Activated T-helper 2 cell treated with anti-CD3 and anti-CD28 coated beads, Interferon-gamma antibody, Interleukin-2, Interleukin-4, amounts not matched to agents 10 μg/mL and 5 μg/mL and 100 μg/mL, durations not matched to agents 14 hours and 24 hours and 36 hours (primary cell): ENCODE data around the gene FOXF1. TPM values are rescaled to one million over a fixed set of nuclear protein-coding genes. Genes with fewer than 3 reads are reported as not detected.
A peak's percentile ranks its signal among the peaks of the same experiment; 100 is the strongest.

ENCODE experiments used
- DNase-seq: peaks from one replicate; pipeline ENCODE4 v3.0.0; 2021; ENCODE audit warnings: low spot score
- H3K27ac Mint-ChIP-seq: one replicate; pipeline ENCODE4 v1.8.0; 2021; ENCODE audit warnings: mixed read lengths
- H3K27me3 Mint-ChIP-seq: one replicate; pipeline ENCODE4 v1.8.0; 2021; ENCODE audit warnings: low read depth, mixed read lengths
- H3K36me3 Mint-ChIP-seq: one replicate; pipeline ENCODE4 v1.8.0; 2021; ENCODE audit warnings: low read depth, mixed read lengths
- H3K4me1 Mint-ChIP-seq: one replicate; pipeline ENCODE4 v1.8.0; 2021; ENCODE audit warnings: low read depth, mixed read lengths
- H3K4me3 Mint-ChIP-seq: one replicate; pipeline ENCODE4 v1.8.0; 2021; ENCODE audit warnings: low read depth, mild to moderate bottlenecking, moderate library complexity, mixed read lengths
- H3K9me3 Mint-ChIP-seq: one replicate; pipeline ENCODE4 v1.8.0; 2021; ENCODE audit warnings: mixed read lengths
- intact Hi-C: fragments of 100-400 bp; cut with micrococcal nuclease; formaldehyde crosslinking; loops from one replicate; pipeline ENCODE4 v1.15.1; 2023
- total RNA-seq: library from RNA; stranded (reverse); gene quantifications from 2 replicates; pipeline ENCODE4 v1.2.3, GENCODE V29; 2022

FOXF1 gene
- total RNA-seq, 1 donor from 2014 or later = not detected

GRCh38 chr16:86542756-86543750 is 32.7 kb downstream of the FOXF1 start:
- no peak for DNase-seq
- no peaks in the 10 kb centered on the region for H3K4me1 Mint-ChIP-seq
- intact Hi-C loops = no loop called here
- H3K4me3 Mint-ChIP-seq = no peak overlapping the region
- H3K27me3 Mint-ChIP-seq = no peaks in the 10 kb centered on the region
- peaks cover 66% of the 10 kb centered on the region for H3K36me3 Mint-ChIP-seq
- no peak overlapping the region for H3K27ac Mint-ChIP-seq
- no peaks in the 10 kb centered on the region for H3K9me3 Mint-ChIP-seq

DNA sequence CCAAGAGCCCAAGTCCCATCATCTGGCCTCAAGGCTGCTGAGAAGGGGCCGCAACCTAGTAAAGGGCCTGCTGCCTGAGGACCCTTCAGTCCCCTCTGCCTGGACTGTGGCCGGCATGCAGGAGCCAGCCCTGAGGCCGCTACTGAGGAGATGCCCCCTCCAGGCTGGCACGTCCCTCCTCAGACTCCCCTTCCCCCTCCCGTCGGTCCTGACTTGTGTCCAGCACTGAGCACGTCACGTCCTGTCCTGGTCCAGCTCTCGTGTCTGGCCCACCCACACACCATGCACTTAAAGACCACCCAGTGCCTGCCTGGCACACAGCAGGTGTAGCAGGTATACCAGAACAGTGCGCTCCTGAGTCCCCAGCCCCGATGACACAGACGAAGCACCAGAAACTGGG is 35.2 kb downstream of the FOXF1 start:
- H3K4me3 Mint-ChIP-seq = no peak overlapping the region
- peaks cover 13% of the 10 kb centered on the region for H3K4me1 Mint-ChIP-seq
- H3K9me3 Mint-ChIP-seq = no peaks in the 10 kb centered on the region
- H3K36me3 Mint-ChIP-seq = peaks cover 63% of the 10 kb centered on the region
- intact Hi-C loops = no loop called here
- no peaks in the 10 kb centered on the region for H3K27me3 Mint-ChIP-seq
- DNase-seq = no peak
- H3K27ac Mint-ChIP-seq = no peak overlapping the region

DNA sequence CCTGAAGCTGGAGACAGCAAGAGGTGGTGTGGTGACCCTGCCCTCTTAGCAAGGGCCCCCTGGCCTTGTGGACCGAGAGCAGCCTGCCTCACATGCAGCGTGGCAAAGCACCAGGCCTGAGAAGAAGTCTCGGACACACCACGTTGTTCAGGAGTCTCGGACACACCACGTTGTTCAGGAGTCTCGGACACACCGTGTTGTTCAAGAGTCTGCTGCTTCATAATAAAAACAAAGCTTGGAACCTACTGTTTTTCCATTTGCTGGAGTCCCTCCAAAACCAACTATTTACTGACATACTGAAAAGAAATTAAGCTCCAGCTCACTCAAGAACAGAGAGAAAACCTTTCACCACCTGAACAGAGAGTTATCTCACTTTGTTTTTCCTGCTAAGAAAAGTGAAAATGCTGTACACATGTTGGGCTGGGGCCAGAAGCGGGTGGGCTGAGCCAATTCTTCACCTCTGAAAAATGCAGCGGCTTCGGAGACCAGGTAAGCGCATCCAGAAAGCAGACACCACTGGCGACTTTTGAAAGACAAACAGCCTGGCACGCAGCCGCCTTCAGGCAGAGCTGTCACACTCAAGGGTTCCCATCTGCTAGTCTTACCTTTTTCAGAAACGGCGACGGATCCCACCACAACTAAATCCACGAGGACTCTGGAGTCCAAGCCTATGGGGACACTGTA is 35.8 kb downstream of the FOXF1 start:
- Mint-ChIP-seq H3K9me3 (no peaks in the 10 kb centered on the region), H3K36me3 (peaks cover 61% of the 10 kb centered on the region), H3K4me3 (no peak overlapping the region), H3K4me1 (peaks cover 18% of the 10 kb centered on the region), H3K27me3 (no peaks in the 10 kb centered on the region), H3K27ac (no peak overlapping the region)
- intact Hi-C loops = no loop called here
- no peak for DNase-seq

DNA sequence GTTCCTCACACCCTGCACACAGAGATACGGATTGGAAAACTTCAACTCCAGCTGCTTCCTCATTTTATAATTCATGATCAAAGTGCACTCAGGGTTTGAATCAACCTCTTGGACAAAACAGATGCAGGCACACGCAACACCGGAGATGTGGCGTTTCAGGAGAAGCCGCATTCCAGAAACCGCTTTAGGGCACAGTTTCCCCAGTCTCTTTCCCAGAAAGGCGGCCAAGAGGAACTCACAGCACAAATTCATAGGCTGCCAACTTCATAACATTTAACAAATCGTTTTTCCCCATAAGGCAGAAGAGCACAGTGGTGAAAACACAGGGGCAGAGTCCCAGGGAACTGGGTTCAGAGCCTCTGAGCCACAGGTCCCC is 36.3 kb downstream of the FOXF1 start:
- peaks cover 22% of the 10 kb centered on the region for H3K4me1 Mint-ChIP-seq
- intact Hi-C loops = no loop called here
- no peaks in the 10 kb centered on the region for H3K9me3 Mint-ChIP-seq
- no peak overlapping the region for H3K4me3 Mint-ChIP-seq
- DNase-seq = no peak
- no peaks in the 10 kb centered on the region for H3K27me3 Mint-ChIP-seq
- peaks cover 61% of the 10 kb centered on the region for H3K36me3 Mint-ChIP-seq
- no peak overlapping the region for H3K27ac Mint-ChIP-seq

DNA sequence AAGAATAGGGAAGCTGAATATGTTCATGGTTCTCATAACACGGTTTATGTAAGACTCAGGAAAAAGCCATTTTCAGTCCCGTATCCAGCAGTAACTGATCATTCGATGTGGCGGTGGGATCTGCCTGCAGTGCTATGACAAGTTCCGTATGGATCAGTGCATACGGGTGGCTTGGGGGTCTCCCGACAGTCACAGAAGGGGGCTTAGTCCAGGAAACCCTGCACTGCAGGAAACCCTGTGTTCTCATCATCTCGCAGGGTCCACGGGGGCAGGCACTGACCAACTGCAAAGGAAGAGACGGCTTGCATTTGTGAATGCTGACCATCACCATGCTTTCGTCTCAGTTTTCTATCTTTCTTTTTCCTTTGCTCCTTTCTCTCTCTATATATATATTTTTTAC is 37.0 kb downstream of the FOXF1 start:
- Mint-ChIP-seq H3K4me3 (no peak overlapping the region), H3K27me3 (no peaks in the 10 kb centered on the region), H3K27ac (no peak overlapping the region), H3K4me1 (peaks cover 22% of the 10 kb centered on the region), H3K36me3 (peaks cover 60% of the 10 kb centered on the region), H3K9me3 (no peaks in the 10 kb centered on the region)
- intact Hi-C loops = no loop called here
- no peak for DNase-seq

DNA sequence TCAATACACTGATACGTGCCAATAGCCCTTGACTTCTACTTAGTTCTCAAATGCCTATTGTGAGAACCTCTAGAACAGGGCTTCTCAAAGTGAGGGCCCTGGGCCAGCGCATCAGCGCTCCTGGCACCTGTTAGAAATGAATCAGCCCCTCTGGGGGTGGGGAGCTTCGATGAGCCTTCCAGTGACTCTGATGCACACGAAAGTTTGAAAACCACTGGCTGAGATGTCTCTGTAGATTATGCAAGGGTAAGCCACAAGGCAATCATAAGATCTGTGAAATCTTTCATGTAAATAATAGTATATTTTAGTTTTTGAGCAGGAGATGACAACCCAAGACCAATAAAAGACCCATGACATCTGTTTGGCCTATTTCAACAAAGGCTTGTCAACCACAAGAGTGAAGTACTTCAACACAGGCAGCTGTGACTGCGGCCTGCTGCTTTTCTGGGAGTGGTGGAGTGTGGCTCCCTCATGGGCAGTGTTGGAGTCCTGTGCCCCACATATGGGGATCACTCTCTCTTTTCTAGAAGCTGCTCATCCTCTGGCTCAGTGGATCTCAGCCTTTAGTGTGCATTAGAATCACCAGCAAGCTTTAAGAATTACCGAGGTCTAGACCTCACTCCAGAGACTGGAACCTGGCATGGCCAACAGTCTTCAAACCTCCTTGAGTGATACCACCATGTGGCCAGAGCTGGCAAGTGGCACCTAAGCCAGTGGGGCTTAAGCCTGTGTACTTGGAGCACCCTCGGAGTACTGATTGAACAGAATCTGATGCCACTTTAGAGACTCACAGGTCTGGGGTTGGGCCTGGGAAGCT is 39.0 kb downstream of the FOXF1 start:
- H3K27ac Mint-ChIP-seq = peak overlapping the region; percentile 53
- H3K4me3 Mint-ChIP-seq = no peak overlapping the region
- H3K9me3 Mint-ChIP-seq = no peaks in the 10 kb centered on the region
- H3K4me1 Mint-ChIP-seq = peaks cover 32% of the 10 kb centered on the region
- peaks cover 60% of the 10 kb centered on the region for H3K36me3 Mint-ChIP-seq
- H3K27me3 Mint-ChIP-seq = no peaks in the 10 kb centered on the region
- DNase-seq = peak; percentile 40
- intact Hi-C loops = no loop called here

GRCh38 chr16:86549893-86550190 is 39.5 kb downstream of the FOXF1 start:
- intact Hi-C loops = loop anchor here (10.0 kb wide), 1 partner anchor 835 kb away; the partner anchor contains the start of gene FBXO31
- Mint-ChIP-seq H3K9me3 (no peaks in the 10 kb centered on the region), H3K4me1 (peaks cover 32% of the 10 kb centered on the region), H3K36me3 (peaks cover 55% of the 10 kb centered on the region), H3K27me3 (no peaks in the 10 kb centered on the region), H3K27ac (no peak overlapping the region), H3K4me3 (no peak overlapping the region)
- no peak for DNase-seq

- intact Hi-C loops = loop anchor here (10.0 kb wide), 1 partner anchor 835 kb away; the partner anchor contains the start of gene FBXO31
- Mint-ChIP-seq H3K4me1 (peaks cover 32% of the 10 kb centered on the region), H3K36me3 (peaks cover 53% of the 10 kb centered on the region), H3K4me3 (no peak overlapping the region), H3K27me3 (no peaks in the 10 kb centered on the region), H3K27ac (no peak overlapping the region), H3K9me3 (no peaks in the 10 kb centered on the region)
- no peak for DNase-seq
These were observed 40.0 kb downstream of the FOXF1 start for GRCh38 chr16:86550281-86550680.

- peaks cover 27% of the 10 kb centered on the region for H3K36me3 Mint-ChIP-seq
- no peak for DNase-seq
- peaks cover 37% of the 10 kb centered on the region for H3K4me1 Mint-ChIP-seq
- peaks cover 3% of the 10 kb centered on the region for H3K27me3 Mint-ChIP-seq
- no peak overlapping the region for H3K27ac Mint-ChIP-seq
- intact Hi-C loops = loop anchor here (10.0 kb wide), 1 partner anchor 831 kb away; the partner anchor contains the start of gene FBXO31
- no peaks in the 10 kb centered on the region for H3K9me3 Mint-ChIP-seq
- H3K4me3 Mint-ChIP-seq = peak overlapping the region; percentile 86
These were observed 43.0 kb downstream of the FOXF1 start for GRCh38 chr16:86553356-86553755.

DNA sequence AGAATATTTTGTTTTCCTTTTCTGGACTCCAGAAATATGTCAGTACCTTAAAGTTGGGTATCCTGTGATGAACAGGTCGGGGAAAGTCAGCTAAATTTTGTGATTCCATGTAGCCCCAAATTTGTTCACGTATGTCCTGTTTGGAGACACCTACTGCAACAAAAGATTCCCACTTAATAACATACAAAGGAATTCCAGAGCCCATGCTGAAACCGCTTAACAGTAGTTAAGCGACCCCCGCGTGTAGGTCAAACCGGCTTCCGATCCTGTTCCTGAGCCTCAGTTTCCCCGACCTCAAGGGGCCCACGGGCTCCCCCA is 44.2 kb downstream of the FOXF1 start:
- Mint-ChIP-seq H3K27me3 (peaks cover 6% of the 10 kb centered on the region), H3K4me3 (peak overlapping the region; percentile 86), H3K4me1 (peaks cover 28% of the 10 kb centered on the region), H3K36me3 (peaks cover 26% of the 10 kb centered on the region), H3K9me3 (no peaks in the 10 kb centered on the region), H3K27ac (peak overlapping the region; percentile 93)
- intact Hi-C loops = loop anchor here (10.0 kb wide), 1 partner anchor 830 kb away; the partner anchor contains the start of gene FBXO31
- no peak for DNase-seq

DNA sequence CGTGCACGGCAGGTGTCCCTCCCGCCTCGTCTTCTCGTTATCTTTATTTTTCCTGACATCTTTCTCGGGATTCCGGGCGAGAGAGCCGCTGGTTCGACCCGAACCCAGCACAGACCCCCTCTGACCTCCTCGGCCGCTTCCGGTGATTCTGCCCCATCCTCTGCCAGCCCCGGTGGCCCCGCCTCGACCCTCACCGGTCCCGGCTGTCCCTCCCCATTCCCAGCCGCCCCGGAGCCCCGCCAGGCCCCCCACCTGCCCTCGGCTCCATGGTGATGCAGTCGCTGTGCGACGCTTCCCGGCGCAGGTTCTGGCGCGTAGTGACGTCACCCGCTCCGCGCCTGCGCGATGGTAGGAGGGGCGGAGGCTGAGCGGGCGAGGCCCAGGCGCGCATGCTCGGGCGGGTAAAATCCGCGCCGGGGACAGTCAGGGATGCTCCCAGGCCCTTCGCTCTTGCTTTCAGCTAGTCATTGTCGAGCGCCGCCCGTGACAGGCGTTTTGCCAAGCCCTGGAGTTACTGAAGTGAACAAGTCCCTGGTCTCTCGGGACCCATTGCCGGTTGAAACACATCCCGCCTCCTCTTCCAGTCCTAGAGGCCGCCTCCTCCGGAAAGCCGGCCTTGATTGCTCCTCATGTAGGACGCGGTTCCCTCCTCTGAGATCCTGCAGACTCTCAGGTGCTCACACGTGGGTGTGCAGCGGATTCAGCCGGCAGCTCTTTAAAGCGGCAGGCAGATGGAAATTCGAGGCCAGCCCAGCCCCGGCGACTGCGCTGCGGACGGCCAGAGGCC is 44.8 kb downstream of the FOXF1 start, which contains the start of gene MTHFSD:
TSS of gene MTHFSD (minus strand) at position 319 of the 787 bp plus-strand sequence. CDS start at position 268, 51 bp downstream.
- H3K4me3 Mint-ChIP-seq = peak within 1 kb of the TSS; percentile 86
- H3K27ac Mint-ChIP-seq = peak within 1 kb of the TSS; percentile 93
- peaks cover 27% of the 10 kb centered on the region for H3K4me1 Mint-ChIP-seq
- DNase-seq = peak; percentile 92
- peaks cover 26% of the 10 kb centered on the region for H3K36me3 Mint-ChIP-seq
- intact Hi-C loops = loop anchor here (10.0 kb wide), 1 partner anchor 830 kb away; the partner anchor contains the start of gene FBXO31
- H3K9me3 Mint-ChIP-seq = no peaks in the 10 kb centered on the region
- peaks cover 6% of the 10 kb centered on the region for H3K27me3 Mint-ChIP-seq

DNA sequence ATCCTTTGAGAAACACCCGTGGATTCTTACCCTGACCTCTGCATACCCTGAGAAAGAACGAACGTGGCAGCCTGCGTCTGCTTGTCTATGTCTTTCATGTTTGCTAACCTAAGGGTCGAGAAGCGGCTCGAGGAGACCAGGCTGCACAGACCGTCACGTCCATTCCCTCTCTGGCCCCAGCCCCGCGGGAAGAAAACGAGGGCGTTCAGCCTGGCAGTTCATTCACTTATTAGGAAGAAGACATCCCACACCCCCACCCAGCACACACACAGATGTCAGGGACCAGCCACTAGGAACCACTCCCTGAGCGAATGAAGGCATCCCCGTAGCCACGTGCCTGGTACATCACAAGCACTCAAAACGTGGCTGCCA is 45.4 kb downstream of the FOXF1 start:
- H3K4me3 Mint-ChIP-seq = peak overlapping the region; percentile 86
- peaks cover 8% of the 10 kb centered on the region for H3K27me3 Mint-ChIP-seq
- intact Hi-C loops = loop anchor here (10.0 kb wide), 1 partner anchor 829 kb away; the partner anchor contains the start of gene FBXO31
- no peaks in the 10 kb centered on the region for H3K9me3 Mint-ChIP-seq
- H3K4me1 Mint-ChIP-seq = peaks cover 21% of the 10 kb centered on the region
- H3K27ac Mint-ChIP-seq = peak overlapping the region; percentile 93
- H3K36me3 Mint-ChIP-seq = peaks cover 20% of the 10 kb centered on the region
- DNase-seq = no peak
